ENCODE data around the gene NAGLU. TPM values are rescaled to one million over a fixed set of nuclear protein-coding genes. Genes with fewer than 3 reads are reported as not detected.

The NAGLU gene
- total and polyA plus RNA-seq, 2 of the 13 experiments (the other 11 are each of a cell fraction or from before 2014, with no cell fraction given), result 28.2 to 40.1 TPM

DNA sequence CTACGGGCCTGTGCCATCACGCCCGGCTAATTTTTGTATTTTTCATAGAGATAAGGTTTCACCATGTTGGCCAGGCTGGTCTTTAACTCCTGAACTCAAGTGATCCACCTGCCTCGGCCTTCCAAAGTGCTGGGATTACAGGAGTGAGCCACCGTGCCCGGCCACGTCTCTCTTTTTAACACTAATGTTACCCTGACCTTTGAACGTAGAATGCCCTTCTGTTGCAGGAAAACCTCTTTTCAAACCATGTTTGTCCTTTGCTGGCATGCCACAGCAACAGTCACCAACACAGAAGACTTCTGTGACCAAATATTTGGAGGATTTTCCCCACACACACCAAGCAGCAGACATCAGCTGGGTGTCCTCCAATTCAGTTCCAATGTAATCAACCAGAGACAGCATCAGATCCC is 8.8 kb downstream of the NAGLU start (continued):
- no peak for TF ChIP-seq PLRG1 (conservative IDR thresholded peaks at IDR 0.05)
- TF ChIP-seq EEA1 (CRISPR knock-in tag; IDR thresholded peaks at IDR 0.05; ENCODE audit: borderline replicate concordance), result no peak
- TF ChIP-seq JUNB (CRISPR knock-in tag; IDR thresholded peaks at IDR 0.05; ENCODE audit: borderline replicate concordance), result no peak
- no peak for TF ChIP-seq NFE2 (CRISPR knock-in tag; IDR thresholded peaks at IDR 0.05)
- TF ChIP-seq ZBTB26 (CRISPR knock-in tag; IDR thresholded peaks at IDR 0.05; ENCODE audit: borderline replicate concordance), result no peak
- TF ChIP-seq TFE3 (CRISPR knock-in tag; IDR thresholded peaks at IDR 0.05), result no peak
- TF ChIP-seq DPF2 (CRISPR knock-in tag; IDR thresholded peaks at IDR 0.05; ENCODE audit: borderline replicate concordance, low read depth), result peak; percentile 52; the same call in 1 of the 2 replicates
- no peak for TF ChIP-seq ADNP (CRISPR knock-in tag; IDR thresholded peaks at IDR 0.05)
- TF ChIP-seq TARDBP (CRISPR knock-in tag; IDR thresholded peaks at IDR 0.05), result no peak
- TF ChIP-seq ZNF670 (CRISPR knock-in tag; IDR thresholded peaks at IDR 0.05; ENCODE audit: borderline replicate concordance), result no peak
- TF ChIP-seq KDM2A (CRISPR knock-in tag; IDR thresholded peaks at IDR 0.05; ENCODE audit: borderline replicate concordance, low read depth), result no peak
- peak; percentile 39; the same call in 1 of the 2 replicates for TF ChIP-seq ZNF331 (CRISPR knock-in tag; IDR thresholded peaks at IDR 0.05)
- TF ChIP-seq SRSF9 (IDR thresholded peaks at IDR 0.05; ENCODE audit: borderline replicate concordance, insufficient read depth, low read depth, low read length, poor library complexity, severe bottlenecking), result no peak
- no peak for TF ChIP-seq XBP1 (CRISPR knock-in tag; IDR thresholded peaks at IDR 0.05)
- TF ChIP-seq PAWR (CRISPR knock-in tag; IDR thresholded peaks at IDR 0.05; ENCODE audit: borderline replicate concordance), result no peak
- TF ChIP-seq ZBTB8A (CRISPR knock-in tag; IDR thresholded peaks at IDR 0.05; ENCODE audit: borderline replicate concordance, low read depth), result no peak
- no peak for TF ChIP-seq SOX13 (IDR thresholded peaks at IDR 0.05)
- peak in 1 of 2 experiments; percentile 49; a peak in 2 of 4 replicates for TF ChIP-seq SOX13 (CRISPR knock-in tag; conservative IDR thresholded peaks at IDR 0.05 in 1 of 2, IDR thresholded peaks at IDR 0.05 in 1 of 2)
- TF ChIP-seq, protein P1, sequence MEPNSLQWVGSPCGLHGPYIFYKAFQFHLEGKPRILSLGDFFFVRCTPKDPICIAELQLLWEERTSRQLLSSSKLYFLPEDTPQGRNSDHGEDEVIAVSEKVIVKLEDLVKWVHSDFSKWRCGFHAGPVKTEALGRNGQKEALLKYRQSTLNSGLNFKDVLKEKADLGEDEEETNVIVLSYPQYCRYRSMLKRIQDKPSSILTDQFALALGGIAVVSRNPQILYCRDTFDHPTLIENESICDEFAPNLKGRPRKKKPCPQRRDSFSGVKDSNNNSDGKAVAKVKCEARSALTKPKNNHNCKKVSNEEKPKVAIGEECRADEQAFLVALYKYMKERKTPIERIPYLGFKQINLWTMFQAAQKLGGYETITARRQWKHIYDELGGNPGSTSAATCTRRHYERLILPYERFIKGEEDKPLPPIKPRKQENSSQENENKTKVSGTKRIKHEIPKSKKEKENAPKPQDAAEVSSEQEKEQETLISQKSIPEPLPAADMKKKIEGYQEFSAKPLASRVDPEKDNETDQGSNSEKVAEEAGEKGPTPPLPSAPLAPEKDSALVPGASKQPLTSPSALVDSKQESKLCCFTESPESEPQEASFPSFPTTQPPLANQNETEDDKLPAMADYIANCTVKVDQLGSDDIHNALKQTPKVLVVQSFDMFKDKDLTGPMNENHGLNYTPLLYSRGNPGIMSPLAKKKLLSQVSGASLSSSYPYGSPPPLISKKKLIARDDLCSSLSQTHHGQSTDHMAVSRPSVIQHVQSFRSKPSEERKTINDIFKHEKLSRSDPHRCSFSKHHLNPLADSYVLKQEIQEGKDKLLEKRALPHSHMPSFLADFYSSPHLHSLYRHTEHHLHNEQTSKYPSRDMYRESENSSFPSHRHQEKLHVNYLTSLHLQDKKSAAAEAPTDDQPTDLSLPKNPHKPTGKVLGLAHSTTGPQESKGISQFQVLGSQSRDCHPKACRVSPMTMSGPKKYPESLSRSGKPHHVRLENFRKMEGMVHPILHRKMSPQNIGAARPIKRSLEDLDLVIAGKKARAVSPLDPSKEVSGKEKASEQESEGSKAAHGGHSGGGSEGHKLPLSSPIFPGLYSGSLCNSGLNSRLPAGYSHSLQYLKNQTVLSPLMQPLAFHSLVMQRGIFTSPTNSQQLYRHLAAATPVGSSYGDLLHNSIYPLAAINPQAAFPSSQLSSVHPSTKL (CRISPR knock-in tag; IDR thresholded peaks at IDR 0.05), result peak; percentile 75; the same call in 1 of the 2 replicates
- TF ChIP-seq HIVEP1 (CRISPR knock-in tag; IDR thresholded peaks at IDR 0.05), result no peak
- TF ChIP-seq ZNF484 (CRISPR knock-in tag; IDR thresholded peaks at IDR 0.05; ENCODE audit: borderline replicate concordance, low read depth), result no peak
- peak; percentile 33 for TF ChIP-seq ASH2L (IDR thresholded peaks at IDR 0.05; ENCODE audit: insufficient read length, low read depth, low read length)
- TF ChIP-seq ZFYVE20 (CRISPR knock-in tag; IDR thresholded peaks at IDR 0.05; ENCODE audit: borderline replicate concordance, low read depth), result no peak
- TF ChIP-seq ZNF264 (CRISPR knock-in tag; IDR thresholded peaks at IDR 0.05), result peak; percentile 26; the same call in 1 of the 2 replicates
- TF ChIP-seq RORA (CRISPR knock-in tag; IDR thresholded peaks at IDR 0.05), result no peak
- no peak for TF ChIP-seq ZNF329 (CRISPR knock-in tag; IDR thresholded peaks at IDR 0.05; ENCODE audit: low read depth)

Measured in HepG2 (cell line).